Measurements from ENCODE around the gene ARMH4.

ARMH4 gene

DNA sequence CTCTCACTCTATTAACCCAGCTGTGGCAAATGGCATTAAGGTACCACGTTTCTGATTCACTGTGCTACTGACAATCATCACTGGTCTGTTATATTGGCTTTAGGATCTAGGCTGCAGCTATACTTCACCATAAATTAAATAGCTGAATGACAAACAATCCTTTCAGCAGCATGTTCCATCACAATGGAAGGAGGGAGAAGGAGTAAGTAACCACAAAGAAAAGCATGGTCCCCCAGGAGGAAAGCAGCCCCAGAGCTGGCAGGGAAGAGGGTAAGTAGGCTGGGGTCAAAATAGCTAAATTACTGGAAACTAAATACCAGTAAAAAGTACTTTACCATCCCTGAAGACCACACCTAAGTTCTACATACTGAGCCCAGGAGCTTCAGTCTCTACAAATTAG is 2.8 kb downstream of the ARMH4 start:
- FAIRE-seq: no peak
- no peak for DNase-seq (ENCODE audit: insufficient read length, low spot score)
- TF ChIP-seq SPI1 (IDR thresholded peaks at IDR 0.05; ENCODE audit: low read depth, low read length): no peak

DNA sequence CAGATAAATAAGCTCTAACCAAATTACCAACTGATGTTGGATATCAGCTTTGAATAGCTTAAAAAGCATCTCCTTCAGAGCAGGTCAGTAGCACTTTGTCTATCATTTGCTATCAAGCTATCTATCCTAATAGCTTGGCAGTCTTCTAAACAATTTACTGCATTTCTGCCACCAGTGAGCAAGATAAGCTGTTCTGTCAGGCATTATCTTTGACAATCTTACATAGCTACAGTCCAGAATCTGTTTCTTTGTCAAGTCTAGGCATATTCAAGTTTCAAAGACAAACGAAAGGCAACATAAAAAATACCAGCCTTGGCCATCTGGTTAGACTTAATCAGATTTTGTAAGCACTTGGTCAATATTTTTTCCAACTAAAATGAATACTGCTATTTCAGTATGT is 5.6 kb downstream of the ARMH4 start:
- DNase-seq (ENCODE audit: insufficient read length, low spot score) (no peak), FAIRE-seq (no peak)
- TF ChIP-seq POLR2AphosphoS5 (IDR thresholded peaks at IDR 0.05; ENCODE audit: low read depth, low read length) (no peak), POLR2A (IDR thresholded peaks at IDR 0.05; ENCODE audit: low read depth, low read length) (no peak), TAF1 (IDR thresholded peaks at IDR 0.05; ENCODE audit: low read depth, low read length) (no peak), PAX5 (IDR thresholded peaks at IDR 0.05; ENCODE audit: insufficient read depth, low read length, severe bottlenecking) (no peak), POU2F2 (IDR thresholded peaks at IDR 0.05; ENCODE audit: low read depth, low read length) (no peak), SPI1 (IDR thresholded peaks at IDR 0.05; ENCODE audit: low read depth, low read length) (no peak)

DNA sequence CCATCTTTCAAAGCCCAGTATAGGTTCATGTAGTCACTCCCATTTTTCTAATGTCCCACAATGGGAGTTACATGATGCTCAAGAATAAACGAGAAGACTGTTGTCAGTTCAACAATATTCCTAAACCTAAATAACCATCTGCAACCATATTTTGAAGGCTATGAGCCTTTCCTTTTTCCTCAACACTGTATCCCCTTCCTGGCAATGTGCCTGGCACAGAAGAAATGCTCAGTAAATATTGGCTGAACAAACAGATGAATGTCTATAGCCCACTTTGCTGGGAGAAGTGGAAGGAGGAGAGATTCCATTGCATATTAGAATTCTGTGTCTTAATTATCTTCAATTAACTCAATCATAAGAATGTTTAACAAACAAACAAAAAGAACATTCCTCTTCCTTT is 6.1 kb downstream of the ARMH4 start:
- DNase-seq (ENCODE audit: insufficient read length, low spot score): no peak
- no peak for TF ChIP-seq PAX5 (IDR thresholded peaks at IDR 0.05; ENCODE audit: insufficient read depth, low read length, severe bottlenecking)
- no peak for TF ChIP-seq POU2F2 (IDR thresholded peaks at IDR 0.05; ENCODE audit: low read depth, low read length)
- TF ChIP-seq TAF1 (IDR thresholded peaks at IDR 0.05; ENCODE audit: low read depth, low read length): no peak
- TF ChIP-seq POLR2A (IDR thresholded peaks at IDR 0.05; ENCODE audit: low read depth, low read length): no peak
- TF ChIP-seq POLR2AphosphoS5 (IDR thresholded peaks at IDR 0.05; ENCODE audit: low read depth, low read length): no peak
- no peak for TF ChIP-seq SPI1 (IDR thresholded peaks at IDR 0.05; ENCODE audit: low read depth, low read length)
- no peak for FAIRE-seq

DNA sequence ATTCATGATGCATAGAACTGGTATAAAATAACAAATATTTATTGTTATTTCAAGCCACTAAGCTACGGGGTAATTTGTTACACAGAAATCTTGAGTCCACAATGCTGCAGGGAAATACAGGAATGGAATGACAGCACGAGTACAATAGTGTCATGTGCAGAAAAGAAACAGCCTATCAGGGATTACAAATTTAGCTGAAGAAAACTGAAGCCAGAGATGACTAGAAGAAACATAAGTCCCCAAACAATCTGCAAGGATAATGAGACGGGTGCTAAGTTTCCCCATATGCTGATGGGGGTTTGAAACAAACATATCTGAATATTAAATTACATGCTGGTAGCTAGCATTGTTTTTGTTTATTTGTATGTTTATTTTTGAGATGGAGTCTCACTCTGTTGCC is 8.9 kb downstream of the ARMH4 start:
- TF ChIP-seq TAF1 (IDR thresholded peaks at IDR 0.05; ENCODE audit: low read depth, low read length) (no peak), POLR2A (IDR thresholded peaks at IDR 0.05; ENCODE audit: low read depth, low read length) (no peak), POLR2AphosphoS5 (IDR thresholded peaks at IDR 0.05; ENCODE audit: low read depth, low read length) (no peak), POU2F2 (IDR thresholded peaks at IDR 0.05; ENCODE audit: low read depth, low read length) (no peak), PAX5 (IDR thresholded peaks at IDR 0.05; ENCODE audit: insufficient read depth, low read length, severe bottlenecking) (no peak), SPI1 (IDR thresholded peaks at IDR 0.05; ENCODE audit: low read depth, low read length) (no peak)
- FAIRE-seq: no peak
- DNase-seq (ENCODE audit: insufficient read length, low spot score): no peak

DNA sequence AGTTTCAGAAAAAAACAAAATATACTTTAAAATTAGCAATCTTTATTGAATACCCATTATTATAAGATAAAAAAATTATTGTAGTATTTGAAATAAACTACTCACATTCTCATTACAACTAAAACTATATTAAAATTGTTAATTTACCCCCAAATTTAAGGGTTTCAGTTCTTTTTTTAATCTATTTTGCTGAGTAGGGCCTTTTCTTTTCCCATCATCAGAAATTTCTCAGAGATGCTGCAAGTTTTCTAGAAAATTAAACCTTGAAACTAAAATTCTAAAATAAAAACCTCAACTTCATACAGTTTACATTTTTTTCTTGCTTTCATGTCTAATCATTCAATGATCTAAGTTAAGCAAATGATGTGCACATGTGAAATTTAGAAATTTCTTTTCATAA is 10.1 kb downstream of the ARMH4 start:
- FAIRE-seq: no peak
- TF ChIP-seq PAX5 (IDR thresholded peaks at IDR 0.05; ENCODE audit: insufficient read depth, low read length, severe bottlenecking): no peak
- no peak for TF ChIP-seq POU2F2 (IDR thresholded peaks at IDR 0.05; ENCODE audit: low read depth, low read length)
- TF ChIP-seq POLR2AphosphoS5 (IDR thresholded peaks at IDR 0.05; ENCODE audit: low read depth, low read length): no peak
- no peak for TF ChIP-seq POLR2A (IDR thresholded peaks at IDR 0.05; ENCODE audit: low read depth, low read length)
- no peak for TF ChIP-seq TAF1 (IDR thresholded peaks at IDR 0.05; ENCODE audit: low read depth, low read length)
- no peak for TF ChIP-seq SPI1 (IDR thresholded peaks at IDR 0.05; ENCODE audit: low read depth, low read length)

DNA sequence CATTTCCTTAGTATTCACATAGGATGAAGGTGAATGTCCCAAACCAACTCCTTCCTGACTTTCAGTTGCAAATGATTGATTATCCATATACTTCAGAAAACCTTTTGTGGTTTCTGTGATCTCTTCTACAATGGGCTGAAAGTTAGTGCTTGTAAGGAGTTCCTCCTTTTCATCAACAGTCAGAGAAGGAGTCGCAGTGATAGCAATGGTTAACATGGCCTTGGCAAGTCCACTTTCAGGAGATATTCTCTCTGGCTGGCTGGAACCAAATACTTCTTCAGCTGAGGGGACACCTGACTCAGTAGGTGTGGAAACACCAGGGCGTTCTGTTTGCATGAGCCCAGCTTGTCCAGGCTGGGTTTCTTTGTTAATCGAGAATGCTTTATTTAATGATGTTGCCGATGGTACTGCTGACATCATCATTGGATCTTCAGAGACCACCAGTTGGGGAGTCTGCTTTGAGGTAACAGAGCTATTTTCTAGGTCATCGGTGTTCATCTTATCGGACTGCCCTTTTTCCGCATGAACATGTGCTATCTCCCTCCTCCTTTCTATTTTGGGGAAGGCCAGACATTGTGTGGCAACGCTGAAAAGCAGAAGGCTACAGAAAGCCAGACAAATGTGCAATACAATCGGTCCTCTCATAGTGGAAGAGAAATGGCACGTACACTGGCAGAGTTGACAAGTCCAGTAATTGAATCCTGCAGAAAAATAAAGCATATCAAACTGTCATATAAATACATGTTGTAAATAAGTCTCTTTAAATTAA is 13.1 kb downstream of the ARMH4 start:
- no peak for TF ChIP-seq TAF1 (IDR thresholded peaks at IDR 0.05; ENCODE audit: low read depth, low read length)
- TF ChIP-seq POLR2AphosphoS5 (IDR thresholded peaks at IDR 0.05; ENCODE audit: low read depth, low read length): no peak
- no peak for TF ChIP-seq SPI1 (IDR thresholded peaks at IDR 0.05; ENCODE audit: low read depth, low read length)
- TF ChIP-seq POLR2A (IDR thresholded peaks at IDR 0.05; ENCODE audit: low read depth, low read length): no peak
- no peak for TF ChIP-seq POU2F2 (IDR thresholded peaks at IDR 0.05; ENCODE audit: low read depth, low read length)
- TF ChIP-seq PAX5 (IDR thresholded peaks at IDR 0.05; ENCODE audit: insufficient read depth, low read length, severe bottlenecking): no peak
- FAIRE-seq (no peak), DNase-seq (ENCODE audit: insufficient read length, low spot score) (no peak)

More for the DNA sequence above, 10.1 kb downstream of the ARMH4 start:
- no peak for DNase-seq (ENCODE audit: insufficient read length, low spot score)

DNA sequence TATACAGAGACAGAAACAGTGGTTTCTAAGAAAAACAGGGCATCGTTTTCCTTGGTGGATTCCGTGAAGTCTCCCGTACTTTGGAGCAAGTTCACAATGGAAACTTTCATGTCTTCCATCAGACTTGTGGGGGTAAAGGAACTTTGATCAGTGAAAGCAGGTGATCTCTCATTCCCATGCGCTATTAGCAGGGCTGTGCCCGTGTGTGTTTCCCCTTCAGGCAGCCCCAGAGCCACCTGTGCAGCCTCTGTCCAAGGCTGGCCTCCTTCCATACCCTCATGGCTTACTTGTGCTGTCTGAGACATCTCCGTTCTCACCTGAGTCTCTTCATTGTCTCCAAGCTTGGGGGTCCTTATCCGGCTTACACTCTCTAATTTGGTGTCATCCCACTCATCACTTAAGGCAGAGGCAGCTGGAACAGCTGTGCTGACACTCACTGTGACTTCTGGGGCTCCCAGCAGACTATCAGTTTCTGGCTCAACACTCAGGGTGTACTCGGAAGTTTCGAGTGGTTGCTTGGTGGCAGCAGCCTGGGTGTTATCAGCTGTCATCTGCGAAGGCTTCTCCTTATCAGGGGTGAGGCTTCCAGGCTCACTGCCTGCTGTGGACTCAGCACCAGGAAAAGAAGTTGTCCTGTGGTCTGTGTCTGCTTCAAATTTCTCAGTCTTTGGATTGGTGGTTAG is 13.8 kb downstream of the ARMH4 start:
- DNase-seq (ENCODE audit: insufficient read length, low spot score) (no peak), FAIRE-seq (no peak)
- TF ChIP-seq POLR2A (IDR thresholded peaks at IDR 0.05; ENCODE audit: low read depth, low read length) (no peak), POLR2AphosphoS5 (IDR thresholded peaks at IDR 0.05; ENCODE audit: low read depth, low read length) (no peak), SPI1 (IDR thresholded peaks at IDR 0.05; ENCODE audit: low read depth, low read length) (no peak)

DNA sequence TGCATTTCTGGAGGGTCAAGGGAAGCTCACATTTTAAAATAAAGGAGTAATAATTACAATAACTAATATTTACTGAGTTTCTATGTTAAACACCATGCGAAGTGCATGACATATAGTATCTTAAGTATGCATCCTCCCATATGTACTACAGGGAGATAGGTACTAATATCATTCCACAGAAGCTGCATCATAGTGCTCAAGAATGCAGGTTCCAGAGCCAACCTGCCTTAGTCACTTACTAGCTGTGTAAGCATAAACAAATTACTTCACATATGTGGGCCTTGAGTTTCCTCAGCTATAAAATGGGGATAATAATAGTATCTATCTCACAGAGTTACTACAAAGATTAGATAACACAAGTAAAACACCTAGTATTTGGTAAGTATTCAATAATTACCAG is 18.3 kb downstream of the ARMH4 start:
- DNase-seq (ENCODE audit: insufficient read length, low spot score) (no peak), FAIRE-seq (no peak)
- TF ChIP-seq POLR2AphosphoS5 (IDR thresholded peaks at IDR 0.05; ENCODE audit: low read depth, low read length) (no peak), SPI1 (IDR thresholded peaks at IDR 0.05; ENCODE audit: low read depth, low read length) (no peak), POU2F2 (IDR thresholded peaks at IDR 0.05; ENCODE audit: low read depth, low read length) (no peak), POLR2A (IDR thresholded peaks at IDR 0.05; ENCODE audit: low read depth, low read length) (no peak), PAX5 (IDR thresholded peaks at IDR 0.05; ENCODE audit: insufficient read depth, low read length, severe bottlenecking) (no peak), TAF1 (IDR thresholded peaks at IDR 0.05; ENCODE audit: low read depth, low read length) (no peak)

DNA sequence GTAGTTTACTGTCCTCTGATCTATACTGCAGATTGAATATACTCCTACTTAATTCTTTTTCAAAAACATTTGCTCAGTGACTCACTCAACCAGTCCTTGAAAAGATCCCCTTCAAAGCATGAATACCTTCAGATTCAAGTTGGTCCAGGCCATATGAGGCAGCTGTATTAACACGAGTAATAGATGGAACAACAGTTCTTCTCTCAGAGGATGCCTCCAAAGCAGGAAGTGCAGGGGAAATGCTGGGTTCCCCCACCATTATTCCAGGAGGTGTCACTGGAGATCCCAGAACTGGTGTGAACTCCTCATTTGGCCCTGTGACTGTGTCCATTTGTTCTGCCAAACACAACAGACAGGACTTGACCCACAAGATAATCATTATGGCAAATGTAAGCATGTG is 20.6 kb downstream of the ARMH4 start:
- TF ChIP-seq SPI1 (IDR thresholded peaks at IDR 0.05; ENCODE audit: low read depth, low read length): no peak
- TF ChIP-seq POLR2AphosphoS5 (IDR thresholded peaks at IDR 0.05; ENCODE audit: low read depth, low read length): no peak
- no peak for TF ChIP-seq POLR2A (IDR thresholded peaks at IDR 0.05; ENCODE audit: low read depth, low read length)
- TF ChIP-seq PAX5 (IDR thresholded peaks at IDR 0.05; ENCODE audit: insufficient read depth, low read length, severe bottlenecking): no peak
- TF ChIP-seq POU2F2 (IDR thresholded peaks at IDR 0.05; ENCODE audit: low read depth, low read length): no peak
- no peak for TF ChIP-seq TAF1 (IDR thresholded peaks at IDR 0.05; ENCODE audit: low read depth, low read length)
- no peak for DNase-seq (ENCODE audit: insufficient read length, low spot score)
- no peak for FAIRE-seq
